Calu3 (cell line): ENCODE data around the gene CHRNA5. TPM values are rescaled to one million over a fixed set of nuclear protein-coding genes. Genes with fewer than 3 reads are reported as not detected.

Experiments
- BruUV-seq: library from RNA; stranded (reverse); fragments of 400-500 nt; replicated peaks from 2 replicates; lab custom pipeline; 2021; lab: Mats Ljungman, UMichigan
- CTCF ChIA-PET: fragments of 300-600 bp; sonication (Branson Sonifier 250); formaldehyde crosslinking; loops from one replicate; lab custom pipeline; 2022; ENCODE audit warnings: antibody characterized with exemption; lab: Charles Lee
- DNase-seq: peaks from one replicate; pipeline ENCODE4 v3.0.0; 2022
- H3K27ac Mint-ChIP-seq: one replicate; pipeline ENCODE4 v1.8.0; 2022; ENCODE audit warnings: mixed read lengths; ENCODE audit not compliant: unreplicated experiment
- H3K27me3 Mint-ChIP-seq: one replicate; pipeline ENCODE4 v1.8.0; 2022; ENCODE audit warnings: mixed read lengths; ENCODE audit not compliant: unreplicated experiment
- H3K36me3 Mint-ChIP-seq: one replicate; pipeline ENCODE4 v1.8.0; 2022; ENCODE audit warnings: mild to moderate bottlenecking, moderate library complexity, mixed read lengths; ENCODE audit not compliant: insufficient read depth, unreplicated experiment
- H3K4me1 Mint-ChIP-seq: one replicate; pipeline ENCODE4 v1.8.0; 2022; ENCODE audit warnings: mild to moderate bottlenecking, low read depth, mixed read lengths; ENCODE audit not compliant: unreplicated experiment
- H3K4me3 Mint-ChIP-seq: one replicate; pipeline ENCODE4 v1.8.0; 2022; ENCODE audit warnings: mild to moderate bottlenecking, low read depth, moderate library complexity, mixed read lengths; ENCODE audit not compliant: unreplicated experiment
- H3K9me3 Mint-ChIP-seq: one replicate; pipeline ENCODE4 v1.8.0; 2022; ENCODE audit warnings: low read depth, mixed read lengths; ENCODE audit not compliant: unreplicated experiment
- intact Hi-C: fragments of 100-400 bp; cut with micrococcal nuclease; formaldehyde crosslinking; loops from one replicate; pipeline ENCODE4 v1.10.0; 2022; ENCODE audit not compliant: unreplicated experiment
- total RNA-seq: library from RNA; stranded (reverse); gene quantifications from 2 replicates; pipeline ENCODE4 v1.2.3, GENCODE V29; 2022
- TF ChIP-seq, protein P1 (sequence below): fragments of 200-600 bp; IDR thresholded peaks from one replicate; pipeline ENCODE4 v1.8.0; 2022; ENCODE audit warnings: antibody characterized with exemption; ENCODE audit not compliant: unreplicated experiment

Gene CHRNA5
- total RNA-seq, 1 experiment from 2014 or later = 47.0 TPM

DNA sequence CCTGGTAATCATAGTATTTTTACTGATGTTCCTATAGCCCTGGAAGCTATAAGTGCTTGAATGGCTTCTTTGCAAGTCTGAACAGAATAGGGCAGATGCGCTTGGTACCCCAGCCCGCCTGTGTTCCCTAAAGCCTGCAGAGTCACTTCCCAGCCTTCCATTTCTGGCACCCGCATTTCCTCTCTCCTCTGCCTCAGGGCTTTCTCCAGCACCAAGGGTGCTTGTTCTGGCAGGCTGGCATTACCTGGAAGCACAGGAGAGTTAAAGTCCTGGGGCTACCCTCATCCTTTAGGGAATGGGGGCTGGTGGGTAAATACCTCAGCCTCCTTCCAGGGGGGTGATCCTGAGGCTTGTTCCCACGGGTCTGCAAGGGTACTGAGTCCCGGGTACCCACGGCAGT, 62.9 kb downstream of the CHRNA5 start:
- no peaks in the 10 kb centered on the region for H3K36me3 Mint-ChIP-seq
- no peak for DNase-seq
- no TSS peak for BruUV-seq
- TF ChIP-seq, protein P1, sequence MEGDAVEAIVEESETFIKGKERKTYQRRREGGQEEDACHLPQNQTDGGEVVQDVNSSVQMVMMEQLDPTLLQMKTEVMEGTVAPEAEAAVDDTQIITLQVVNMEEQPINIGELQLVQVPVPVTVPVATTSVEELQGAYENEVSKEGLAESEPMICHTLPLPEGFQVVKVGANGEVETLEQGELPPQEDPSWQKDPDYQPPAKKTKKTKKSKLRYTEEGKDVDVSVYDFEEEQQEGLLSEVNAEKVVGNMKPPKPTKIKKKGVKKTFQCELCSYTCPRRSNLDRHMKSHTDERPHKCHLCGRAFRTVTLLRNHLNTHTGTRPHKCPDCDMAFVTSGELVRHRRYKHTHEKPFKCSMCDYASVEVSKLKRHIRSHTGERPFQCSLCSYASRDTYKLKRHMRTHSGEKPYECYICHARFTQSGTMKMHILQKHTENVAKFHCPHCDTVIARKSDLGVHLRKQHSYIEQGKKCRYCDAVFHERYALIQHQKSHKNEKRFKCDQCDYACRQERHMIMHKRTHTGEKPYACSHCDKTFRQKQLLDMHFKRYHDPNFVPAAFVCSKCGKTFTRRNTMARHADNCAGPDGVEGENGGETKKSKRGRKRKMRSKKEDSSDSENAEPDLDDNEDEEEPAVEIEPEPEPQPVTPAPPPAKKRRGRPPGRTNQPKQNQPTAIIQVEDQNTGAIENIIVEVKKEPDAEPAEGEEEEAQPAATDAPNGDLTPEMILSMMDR = no peak
- H3K27me3 Mint-ChIP-seq = peaks cover 84% of the 10 kb centered on the region
- no peak overlapping the region for H3K4me3 Mint-ChIP-seq
- peaks cover 3% of the 10 kb centered on the region for H3K9me3 Mint-ChIP-seq
- intact Hi-C loops = no loop called here
- H3K27ac Mint-ChIP-seq = no peak overlapping the region
- H3K4me1 Mint-ChIP-seq = no peaks in the 10 kb centered on the region
- CTCF ChIA-PET = no interaction called here

DNA sequence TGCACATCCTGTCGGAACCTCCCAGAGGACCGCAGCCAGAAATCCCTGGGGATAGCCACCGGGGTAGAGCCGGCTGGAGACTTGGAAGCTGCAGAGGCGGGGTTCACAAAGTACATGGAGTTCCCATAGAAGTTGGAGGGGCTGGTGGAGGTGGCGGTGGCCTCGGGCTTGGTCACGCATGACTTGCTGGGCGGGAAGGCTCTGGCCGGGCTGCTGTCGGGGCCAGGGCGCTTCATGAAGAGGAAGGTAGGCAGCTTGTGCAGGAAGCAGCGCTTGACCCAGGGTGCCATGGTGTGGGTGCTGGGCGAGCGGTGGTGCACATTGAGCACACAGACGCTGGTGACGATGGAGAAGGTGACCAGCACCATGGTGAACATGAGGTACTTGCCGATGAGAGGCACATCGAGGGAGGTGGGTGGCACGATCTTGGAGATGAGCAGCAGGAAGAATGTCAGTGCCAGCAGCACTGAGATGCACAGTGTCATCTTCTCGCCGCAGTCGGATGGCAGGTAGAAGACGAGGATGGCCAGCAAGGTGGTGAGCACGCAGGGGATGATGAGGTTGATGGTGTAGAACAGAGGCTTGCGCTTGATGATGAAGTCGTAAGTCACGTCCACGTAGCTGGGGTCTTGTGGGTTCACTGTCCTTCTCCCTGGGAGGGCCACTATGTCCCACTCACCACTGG, 63.9 kb downstream of the CHRNA5 start:
- Mint-ChIP-seq H3K27ac (no peak overlapping the region), H3K4me3 (no peak overlapping the region), H3K4me1 (no peaks in the 10 kb centered on the region), H3K36me3 (no peaks in the 10 kb centered on the region), H3K9me3 (peaks cover 3% of the 10 kb centered on the region), H3K27me3 (peaks cover 84% of the 10 kb centered on the region)
- no TSS peak for BruUV-seq
- intact Hi-C loops = no loop called here
- CTCF ChIA-PET = no interaction called here
- TF ChIP-seq, protein P1 = no peak
- no peak for DNase-seq

DNA sequence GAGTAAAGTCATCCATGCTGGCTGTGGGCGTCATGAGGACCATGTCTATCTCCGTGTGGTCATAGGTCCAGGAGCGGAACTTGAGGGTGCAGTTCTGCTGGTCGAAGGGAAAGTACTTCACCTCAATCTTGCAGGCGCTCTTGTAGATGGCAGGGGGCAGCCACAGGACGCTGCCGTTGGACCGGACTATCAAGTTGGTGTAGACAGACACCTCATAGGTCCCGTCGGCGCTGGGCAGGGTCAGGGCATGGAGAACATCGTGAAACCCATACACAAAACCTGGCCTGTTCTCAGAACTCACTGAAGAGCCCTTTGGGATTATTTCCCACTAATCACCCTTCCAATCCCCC, 64.4 kb downstream of the CHRNA5 start:
- no peaks in the 10 kb centered on the region for H3K36me3 Mint-ChIP-seq
- H3K27ac Mint-ChIP-seq = no peak overlapping the region
- peaks cover 3% of the 10 kb centered on the region for H3K9me3 Mint-ChIP-seq
- no peak overlapping the region for H3K4me3 Mint-ChIP-seq
- peaks cover 84% of the 10 kb centered on the region for H3K27me3 Mint-ChIP-seq
- no peak for DNase-seq
- H3K4me1 Mint-ChIP-seq = no peaks in the 10 kb centered on the region
- intact Hi-C loops = no loop called here
- BruUV-seq = no TSS peak
- TF ChIP-seq, protein P1 = no peak
- CTCF ChIA-PET = no interaction called here

GRCh38 chr15:78630886-78631633, 65.7 kb downstream of the CHRNA5 start:
- peaks cover 3% of the 10 kb centered on the region for H3K9me3 Mint-ChIP-seq
- CTCF ChIA-PET = no interaction called here

More at GRCh38 chr15:78630886-78631633, 65.7 kb downstream of the CHRNA5 start:
- Mint-ChIP-seq H3K4me3 (no peak overlapping the region), H3K27me3 (peaks cover 90% of the 10 kb centered on the region), H3K36me3 (no peaks in the 10 kb centered on the region), H3K4me1 (no peaks in the 10 kb centered on the region), H3K27ac (no peak overlapping the region)
- no TSS peak for BruUV-seq
- intact Hi-C loops = no loop called here
- DNase-seq = no peak
- TF ChIP-seq, protein P1 = no peak
